ENCODE results near the gene CD320.

Gene CD320

DNA sequence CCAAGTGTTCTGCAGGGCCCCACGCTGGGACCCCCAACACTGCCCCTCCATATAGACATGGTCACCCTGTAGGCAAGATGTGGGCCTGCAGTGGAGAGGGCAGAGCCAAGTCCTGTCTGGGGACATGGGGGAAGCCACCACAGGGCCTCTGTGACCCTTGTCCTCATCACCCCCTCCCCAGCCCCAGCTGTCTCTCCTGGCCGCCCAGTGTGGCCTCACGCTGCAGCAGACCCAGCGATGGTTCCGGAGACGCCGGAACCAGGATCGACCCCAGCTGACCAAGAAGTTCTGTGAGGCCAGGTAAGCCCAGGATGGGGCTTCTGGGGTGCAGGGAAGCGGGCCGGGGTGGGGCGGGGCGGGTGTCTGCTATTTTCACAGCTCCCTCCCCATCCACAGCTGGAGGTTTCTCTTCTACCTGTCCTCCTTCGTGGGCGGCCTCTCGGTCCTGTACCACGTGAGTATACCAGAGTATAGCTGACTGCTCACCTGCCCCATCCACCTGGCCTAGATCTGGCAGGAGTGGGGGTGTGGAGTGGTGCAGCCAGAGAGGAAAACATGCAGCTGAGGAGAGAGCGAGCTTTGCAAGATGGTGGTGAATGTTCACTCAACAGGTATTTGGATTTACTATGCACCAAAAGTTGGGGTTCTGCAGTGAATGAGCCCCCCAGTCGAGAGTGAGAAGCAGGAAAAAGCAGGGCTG lies 52.6 kb downstream of the CD320 start:
- H3K36me3 ChIP-seq, result peaks cover 29 to 80% (median 62%) of the 10 kb centered on the region in 11 experiments
- H3K4me2 ChIP-seq, result no peak overlapping the region
- H3K27ac ChIP-seq, result no peak overlapping the region
- no peak overlapping the region for H3K9ac ChIP-seq
- no peaks in the 10 kb centered on the region for H3K9me3 ChIP-seq (replicated peaks in 1 of 11)
- H3K4me3 ChIP-seq, result no peak overlapping the region
- no peaks in the 10 kb centered on the region for H3K27me3 ChIP-seq
- no peak for TF ChIP-seq Cebpa-rat (IDR thresholded peaks at IDR 0.05)
- H3K4me1 ChIP-seq, result peaks cover 6 to 32% (median 13%) of the 10 kb centered on the region in 10 experiments; a peak in 17 of 20 replicates
- H4K20me1 ChIP-seq, result peaks cover 0 to 17% (median 0%) of the 10 kb centered on the region in 11 experiments; a peak in 4 of 22 replicates

GRCh38 chr19:8254286-8255001 lies 53.7 kb downstream of the CD320 start:
- no peak overlapping the region for H3K4me3 ChIP-seq
- no peak overlapping the region for H3K9ac ChIP-seq
- TF ChIP-seq Cebpa-rat (IDR thresholded peaks at IDR 0.05), result no peak
- H3K4me1 ChIP-seq, result peaks cover 0 to 22% (median 8%) of the 10 kb centered on the region in 10 experiments; a peak in 14 of 20 replicates
- H3K4me2 ChIP-seq, result no peak overlapping the region
- no peaks in the 10 kb centered on the region for H3K9me3 ChIP-seq (replicated peaks in 1 of 11)
- no peaks in the 10 kb centered on the region for H3K27me3 ChIP-seq
- H4K20me1 ChIP-seq, result peaks cover 0 to 12% (median 0%) of the 10 kb centered on the region in 11 experiments; a peak in 3 of 22 replicates
- H3K27ac ChIP-seq, result no peak overlapping the region
- peaks cover 29 to 82% (median 60%) of the 10 kb centered on the region in 11 experiments for H3K36me3 ChIP-seq

DNA sequence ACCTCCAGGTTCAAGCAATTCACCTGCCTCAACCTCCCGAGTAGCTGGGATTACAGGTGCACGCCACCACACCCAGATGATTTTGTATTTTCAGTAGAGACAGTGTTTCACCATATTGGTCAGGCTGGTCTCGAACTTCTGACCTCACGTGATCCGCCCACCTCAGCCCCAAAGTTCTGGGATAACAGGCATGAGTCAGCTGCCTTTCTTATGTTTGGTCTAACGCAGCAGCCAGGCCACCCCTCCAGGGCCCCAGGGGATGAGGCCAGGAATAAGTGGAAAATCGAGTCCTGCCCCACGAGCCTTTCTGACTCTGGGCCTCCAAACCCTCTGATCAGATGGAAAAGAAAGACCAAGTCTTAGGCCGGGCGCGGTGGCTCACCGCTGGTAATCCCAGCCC lies 54.5 kb downstream of the CD320 start:
- no peak for TF ChIP-seq Cebpa-rat (IDR thresholded peaks at IDR 0.05)
- Histone ChIP-seq H3K27me3 (no peaks in the 10 kb centered on the region), H4K20me1 (peaks cover 0 to 12% (median 0%) of the 10 kb centered on the region in 11 experiments; a peak in 3 of 22 replicates), H3K4me3 (no peak overlapping the region), H3K36me3 (peaks cover 29 to 78% (median 54%) of the 10 kb centered on the region in 11 experiments), H3K9ac (no peak overlapping the region), H3K4me1 (peaks cover 0 to 22% (median 8%) of the 10 kb centered on the region in 10 experiments; a peak in 14 of 20 replicates), H3K9me3 (replicated peaks in 1 of 11) (no peaks in the 10 kb centered on the region), H3K4me2 (no peak overlapping the region), H3K27ac (no peak overlapping the region)

GRCh38 chr19:8252922-8253589 lies 55.1 kb downstream of the CD320 start:
- Histone ChIP-seq H3K4me1 (peaks cover 0 to 22% (median 8%) of the 10 kb centered on the region in 10 experiments; a peak in 14 of 20 replicates), H3K36me3 (peaks cover 29 to 77% (median 52%) of the 10 kb centered on the region in 11 experiments), H3K4me2 (no peak overlapping the region), H3K4me3 (no peak overlapping the region), H4K20me1 (peaks cover 0 to 10% (median 0%) of the 10 kb centered on the region in 11 experiments; a peak in 3 of 22 replicates), H3K27me3 (no peaks in the 10 kb centered on the region), H3K9me3 (replicated peaks in 1 of 11) (no peaks in the 10 kb centered on the region), H3K9ac (no peak overlapping the region), H3K27ac (no peak overlapping the region)
- no peak for TF ChIP-seq Cebpa-rat (IDR thresholded peaks at IDR 0.05)

All from BLaER1 treated with 17β-estradiol and CSF1 and Interleukin-3, amounts not matched to agents 10 nM and 100 nM (cell line).